Adrenal gland (tissue), 5 donors: ENCODE results near the gene STXBP2.

Experiments used
- POLR2A ChIP-seq, 2 donors: fragments of 450-650 bp; IDR thresholded peaks; one replicate each; pipeline ENCODE4 v1.6.1; 2017; ENCODE audit warnings: antibody characterized with exemption in 2 of 2, mild to moderate bottlenecking in 2 of 2, moderate library complexity in 1 of 2
- TF ChIP-seq, protein P1 (sequence below), 6 experiments: fragments of 450-650 bp in 4 of 6; fragments of 200-600 bp in 2 of 6; sonication (generic) in 1 of 6; IDR thresholded peaks; 1 replicate in 5 of 6; 2 replicates in 1 of 6; pipeline versions ENCODE4 v1.5.1 to v1.8.0; 2016 to 2021; ENCODE audit warnings: antibody characterized with exemption in 6 of 6, mild to moderate bottlenecking in 2 of 6, moderate library complexity in 1 of 6
- donor health status: DM: no; HTN: no; CAD: no.

DNA sequence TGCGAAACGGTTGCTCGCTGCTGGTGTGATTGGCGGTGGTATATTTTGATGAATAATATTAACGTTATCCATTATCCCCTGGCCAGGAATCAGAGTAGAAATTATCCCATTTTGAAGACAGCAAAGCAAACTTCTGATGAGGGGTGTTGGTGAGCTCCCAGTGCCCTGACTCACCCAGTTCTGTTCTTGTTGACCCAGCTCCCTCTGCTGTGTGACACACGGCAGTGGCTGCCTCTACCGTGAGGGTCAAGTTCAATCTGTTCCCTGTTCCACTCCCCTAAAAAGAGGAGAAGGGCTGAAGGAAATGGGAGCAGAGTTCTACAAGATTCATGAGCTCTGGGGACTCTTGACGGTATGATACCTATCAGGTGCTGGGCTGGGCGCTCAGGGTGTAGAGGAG, 39.2 kb upstream of the STXBP2 start:
- TF ChIP-seq, protein P1, sequence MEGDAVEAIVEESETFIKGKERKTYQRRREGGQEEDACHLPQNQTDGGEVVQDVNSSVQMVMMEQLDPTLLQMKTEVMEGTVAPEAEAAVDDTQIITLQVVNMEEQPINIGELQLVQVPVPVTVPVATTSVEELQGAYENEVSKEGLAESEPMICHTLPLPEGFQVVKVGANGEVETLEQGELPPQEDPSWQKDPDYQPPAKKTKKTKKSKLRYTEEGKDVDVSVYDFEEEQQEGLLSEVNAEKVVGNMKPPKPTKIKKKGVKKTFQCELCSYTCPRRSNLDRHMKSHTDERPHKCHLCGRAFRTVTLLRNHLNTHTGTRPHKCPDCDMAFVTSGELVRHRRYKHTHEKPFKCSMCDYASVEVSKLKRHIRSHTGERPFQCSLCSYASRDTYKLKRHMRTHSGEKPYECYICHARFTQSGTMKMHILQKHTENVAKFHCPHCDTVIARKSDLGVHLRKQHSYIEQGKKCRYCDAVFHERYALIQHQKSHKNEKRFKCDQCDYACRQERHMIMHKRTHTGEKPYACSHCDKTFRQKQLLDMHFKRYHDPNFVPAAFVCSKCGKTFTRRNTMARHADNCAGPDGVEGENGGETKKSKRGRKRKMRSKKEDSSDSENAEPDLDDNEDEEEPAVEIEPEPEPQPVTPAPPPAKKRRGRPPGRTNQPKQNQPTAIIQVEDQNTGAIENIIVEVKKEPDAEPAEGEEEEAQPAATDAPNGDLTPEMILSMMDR (IDR thresholded peaks at IDR 0.05): no peak
- no peak for TF ChIP-seq POLR2A (IDR thresholded peaks at IDR 0.05)
